ENCODE measurements around the gene PALLD.

PALLD gene

GRCh38 chr4:168562041-168562571 is 65.3 kb downstream of the PALLD start:
- DNase-seq, result no peak

GRCh38 chr4:168564023-168564422 is 67.2 kb downstream of the PALLD start:
- no peak for DNase-seq

- no peak for DNase-seq
Observed at GRCh38 chr4:168565130-168565529, 68.3 kb downstream of the PALLD start.

- DNase-seq, result no peak
Observed at GRCh38 chr4:168566726-168567125, 69.9 kb downstream of the PALLD start.

GRCh38 chr4:168569066-168569930 is 72.4 kb downstream of the PALLD start:
- DNase-seq, result peak; percentile 7

- DNase-seq, result no peak
Observed at GRCh38 chr4:168569931-168570276, 73.1 kb downstream of the PALLD start.

GRCh38 chr4:168570466-168570865 is 73.6 kb downstream of the PALLD start:
- no peak for DNase-seq

- DNase-seq, result no peak
Observed at GRCh38 chr4:168572002-168572401, 75.2 kb downstream of the PALLD start.

GRCh38 chr4:168573870-168574269 is 77.0 kb downstream of the PALLD start:
- no peak for DNase-seq

GRCh38 chr4:168574581-168575295 is 77.9 kb downstream of the PALLD start:
- DNase-seq, result no peak

- DNase-seq, result no peak
Observed at GRCh38 chr4:168575473-168575872, 78.6 kb downstream of the PALLD start.

- DNase-seq, result no peak
Observed at GRCh38 chr4:168577624-168578023, 80.8 kb downstream of the PALLD start.

GRCh38 chr4:168580228-168580627 is 83.4 kb downstream of the PALLD start:
- DNase-seq, result no peak

GRCh38 chr4:168584321-168584771 is 87.5 kb downstream of the PALLD start:
- DNase-seq, result no peak

GRCh38 chr4:168585168-168586091 is 88.6 kb downstream of the PALLD start:
- DNase-seq, result peak; percentile 12

GRCh38 chr4:168586926-168587325 is 90.1 kb downstream of the PALLD start:
- DNase-seq, result no peak

- DNase-seq, result no peak
Observed at GRCh38 chr4:168587411-168588125, 90.7 kb downstream of the PALLD start.

GRCh38 chr4:168588916-168589531 is 92.2 kb downstream of the PALLD start:
- no peak for DNase-seq

- no peak for DNase-seq
Observed at GRCh38 chr4:168592676-168593075, 95.8 kb downstream of the PALLD start.

- DNase-seq, result no peak
Observed at GRCh38 chr4:168593399-168593798, 96.5 kb downstream of the PALLD start.

- no peak for DNase-seq
Observed at GRCh38 chr4:168594121-168594520, 97.3 kb downstream of the PALLD start.

GRCh38 chr4:168598191-168598590 is 101.3 kb downstream of the PALLD start:
- no peak for DNase-seq

All from stimulated activated CD4-positive, alpha-beta T cell treated with anti-CD3 and anti-CD28 coated beads, Interleukin-4, amount 100 ng/mL, for 1 hour (primary cell).